Loucy (cell line): ENCODE results near the gene ZNF573.

ENCODE experiments used
- H2AFZ ChIP-seq: fragments of 200-600 bp; sonication (generic); 2 replicates; pipeline ENCODE4 v1.6.0; 2016; ENCODE audit warnings: antibody characterized with exemption, mild to moderate bottlenecking, low read length, moderate library complexity
- H3F3A ChIP-seq: fragments of 200-600 bp; 2 replicates; pipeline ENCODE4 v1.6.0; 2016; ENCODE audit warnings: antibody characterized with exemption, low read depth, mild to moderate bottlenecking
- H3K27me3 ChIP-seq: fragments of 200-600 bp; sonication (generic); 2 replicates; pipeline ENCODE4 v1.6.1; 2014; ENCODE audit warnings: low read length, mild to moderate bottlenecking; ENCODE audit not compliant: insufficient read depth, poor library complexity, severe bottlenecking
- H3K36me3 ChIP-seq: fragments of 200-600 bp; sonication (generic); 2 replicates; pipeline ENCODE4 v1.6.1; 2016; ENCODE audit warnings: low read length; ENCODE audit not compliant: insufficient read depth
- H3K4me1 ChIP-seq: fragments of 200-600 bp; sonication (generic); 2 replicates; pipeline ENCODE4 v1.5.1; 2014; ENCODE audit warnings: low read length, mild to moderate bottlenecking; ENCODE audit not compliant: insufficient read depth, poor library complexity, severe bottlenecking
- H3K4me2 ChIP-seq: fragments of 200-600 bp; sonication (generic); 2 replicates; pipeline ENCODE4 v1.6.0; 2014; ENCODE audit warnings: antibody characterized with exemption, low read length, low read depth, mild to moderate bottlenecking; ENCODE audit not compliant: poor library complexity, severe bottlenecking
- H3K4me3 ChIP-seq: fragments of 200-600 bp; sonication (generic); 2 replicates; pipeline ENCODE4 v1.5.1; 2014; ENCODE audit warnings: low read length, mild to moderate bottlenecking, mixed read lengths; ENCODE audit not compliant: poor library complexity, severe bottlenecking
- H3K79me2 ChIP-seq: fragments of 200-600 bp; sonication (generic); 2 replicates; pipeline ENCODE4 v1.6.1; 2014; ENCODE audit warnings: low read length; ENCODE audit not compliant: insufficient read depth
- H3K9ac ChIP-seq: fragments of 200-600 bp; sonication (generic); 2 replicates; pipeline ENCODE4 v1.6.0; 2014; ENCODE audit warnings: mild to moderate bottlenecking, low read depth, low read length, moderate library complexity; ENCODE audit not compliant: poor library complexity, severe bottlenecking
- H3K9me2 ChIP-seq: fragments of 200-600 bp; sonication (generic); replicated peaks from 2 replicates; pipeline ENCODE4 v1.6.1; 2016; ENCODE audit warnings: low read depth, low read length, mixed read lengths
- H3K9me3 ChIP-seq: fragments of 200-600 bp; sonication (generic); 2 replicates; pipeline ENCODE4 v1.6.1; 2014; ENCODE audit warnings: mild to moderate bottlenecking, antibody characterized with exemption, low read length, low read depth; ENCODE audit not compliant: insufficient read depth
- H4K20me1 ChIP-seq: fragments of 200-600 bp; sonication (generic); 2 replicates; pipeline ENCODE4 v1.6.0; 2014; ENCODE audit warnings: antibody characterized with exemption, low read length, mild to moderate bottlenecking; ENCODE audit not compliant: insufficient read depth, poor library complexity, severe bottlenecking
- EZH2phosphoT487 ChIP-seq: fragments of 200-600 bp; IDR thresholded peaks from 2 replicates; pipeline ENCODE4 v1.6.1; 2018; ENCODE audit warnings: antibody characterized with exemption, mild to moderate bottlenecking, moderate library complexity, borderline replicate concordance
- TF ChIP-seq, protein P1 (sequence below): fragments of 200-600 bp; sonication (generic); conservative IDR thresholded peaks from 2 replicates; pipeline ENCODE4 v1.5.1; 2014; ENCODE audit warnings: mild to moderate bottlenecking, antibody characterized with exemption, low read length

ZNF573 gene

DNA sequence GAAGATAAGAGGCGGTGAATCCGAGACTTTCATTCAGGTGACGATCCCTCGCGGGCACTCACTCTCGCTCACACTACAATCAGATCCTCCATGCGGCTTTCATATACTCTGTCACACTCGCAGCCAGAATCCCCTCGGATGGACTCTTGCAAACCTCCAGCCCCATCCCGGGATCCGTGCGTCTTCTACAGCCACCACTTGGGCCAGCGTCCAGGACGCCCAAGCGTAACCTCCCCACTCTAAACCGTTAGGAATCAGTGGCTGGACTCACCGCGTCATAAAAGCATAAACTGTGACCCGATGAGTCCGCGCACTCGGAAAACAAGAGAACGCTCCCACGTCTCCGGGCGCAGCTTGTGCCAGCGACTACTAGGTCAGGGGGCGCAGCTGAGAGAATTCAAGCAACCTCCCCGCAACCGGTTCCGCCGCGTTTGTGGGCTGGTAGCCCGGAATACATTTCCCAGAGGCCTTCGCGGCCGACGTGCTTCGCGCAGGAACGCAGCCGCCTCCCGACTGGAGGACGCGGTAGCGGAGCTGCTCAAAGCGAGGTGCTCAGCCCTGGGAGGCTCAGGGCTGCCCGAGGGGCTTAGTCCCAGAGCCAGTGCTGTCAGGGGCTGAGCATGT lies 87.4 kb downstream of the ZNF573 start:
- no peaks in the 10 kb centered on the region for H3K9me3 ChIP-seq
- TF ChIP-seq, protein P1, sequence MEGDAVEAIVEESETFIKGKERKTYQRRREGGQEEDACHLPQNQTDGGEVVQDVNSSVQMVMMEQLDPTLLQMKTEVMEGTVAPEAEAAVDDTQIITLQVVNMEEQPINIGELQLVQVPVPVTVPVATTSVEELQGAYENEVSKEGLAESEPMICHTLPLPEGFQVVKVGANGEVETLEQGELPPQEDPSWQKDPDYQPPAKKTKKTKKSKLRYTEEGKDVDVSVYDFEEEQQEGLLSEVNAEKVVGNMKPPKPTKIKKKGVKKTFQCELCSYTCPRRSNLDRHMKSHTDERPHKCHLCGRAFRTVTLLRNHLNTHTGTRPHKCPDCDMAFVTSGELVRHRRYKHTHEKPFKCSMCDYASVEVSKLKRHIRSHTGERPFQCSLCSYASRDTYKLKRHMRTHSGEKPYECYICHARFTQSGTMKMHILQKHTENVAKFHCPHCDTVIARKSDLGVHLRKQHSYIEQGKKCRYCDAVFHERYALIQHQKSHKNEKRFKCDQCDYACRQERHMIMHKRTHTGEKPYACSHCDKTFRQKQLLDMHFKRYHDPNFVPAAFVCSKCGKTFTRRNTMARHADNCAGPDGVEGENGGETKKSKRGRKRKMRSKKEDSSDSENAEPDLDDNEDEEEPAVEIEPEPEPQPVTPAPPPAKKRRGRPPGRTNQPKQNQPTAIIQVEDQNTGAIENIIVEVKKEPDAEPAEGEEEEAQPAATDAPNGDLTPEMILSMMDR = no peak
- no peak for TF ChIP-seq EZH2phosphoT487
- H3K4me2 ChIP-seq = peak overlapping the region; percentile 67
- H3K79me2 ChIP-seq = no peaks in the 10 kb centered on the region
- H2AFZ ChIP-seq = peak overlapping the region; percentile 95
- no peaks in the 10 kb centered on the region; the same call in 1 of the 2 replicates for H3K36me3 ChIP-seq
- no peaks in the 10 kb centered on the region for H3K4me1 ChIP-seq
- H3F3A ChIP-seq = no peaks in the 10 kb centered on the region
- peak overlapping the region; percentile 76 for H3K4me3 ChIP-seq
- no peaks in the 10 kb centered on the region for H3K27me3 ChIP-seq
- H3K9ac ChIP-seq = peak overlapping the region; percentile 74
- H4K20me1 ChIP-seq = no peaks in the 10 kb centered on the region
- no peaks in the 10 kb centered on the region for H3K9me2 ChIP-seq
